ENCODE data around the gene TMCC3. TPM values are rescaled to one million over a fixed set of nuclear protein-coding genes. Genes with fewer than 3 reads are reported as not detected.

TMCC3 gene
- total RNA-seq, 1 experiment from 2014 or later: 0.92 TPM

- BruUV-seq (replicated peaks): no TSS peak
- no peaks in the 10 kb centered on the region for H3K27me3 ChIP-seq (ENCODE audit: control insufficient read depth, insufficient read depth, low read length)
- no peak for ATAC-seq
- intact Hi-C loops (cut with micrococcal nuclease; ENCODE audit: unreplicated experiment) (loop anchor here (5.0 kb wide), 1 partner anchor 403 kb away; no protein-coding TSS in a partner anchor), in situ Hi-C loops (cut with HindIII; ENCODE audit: low pct_unique_long_range_greater_than_20kb, low sequenced_read_pairs) (no loop called here)
- ChIA-PET CTCF (no interaction called here), POLR2A (no interaction called here)
- no peaks in the 10 kb centered on the region for H3K9me3 ChIP-seq (ENCODE audit: control insufficient read depth, insufficient read depth, low read depth, low read length)
- DNase-seq (ENCODE audit: low read depth, low spot score): no peak
- no peaks in the 10 kb centered on the region for H3K36me3 ChIP-seq (ENCODE audit: control insufficient read depth, insufficient read depth, low read length)
- no peak overlapping the region for H3K4me3 ChIP-seq (ENCODE audit: low read depth in 2 of 2, low read length in 2 of 2)
- H3K4me1 ChIP-seq (ENCODE audit: control insufficient read depth, insufficient read depth, low read length): no peaks in the 10 kb centered on the region
- no peak overlapping the region for H3K27ac ChIP-seq (ENCODE audit: low read length)
- TF ChIP-seq SIN3A (IDR thresholded peaks at IDR 0.05; ENCODE audit: borderline replicate concordance, insufficient read depth, low read depth, low read length) (no peak), TCF7L2 (IDR thresholded peaks at IDR 0.05; ENCODE audit: low read depth, low read length) (no peak), CTCF (IDR thresholded peaks at IDR 0.05) (no peak)
Observed at GRCh38 chr12:94534774-94535509, 115.4 kb downstream of the TMCC3 start.

GRCh38 chr12:94534278-94534677 lies 116.1 kb downstream of the TMCC3 start:
- ATAC-seq (no peak), DNase-seq (ENCODE audit: low read depth, low spot score) (no peak)
- intact Hi-C loops (cut with micrococcal nuclease; ENCODE audit: unreplicated experiment): loop anchor here (5.0 kb wide), 1 partner anchor 402 kb away; no protein-coding TSS in a partner anchor

More at GRCh38 chr12:94534278-94534677, 116.1 kb downstream of the TMCC3 start:
- Histone ChIP-seq H3K36me3 (ENCODE audit: control insufficient read depth, insufficient read depth, low read length) (no peaks in the 10 kb centered on the region), H3K27ac (ENCODE audit: low read length) (no peak overlapping the region), H3K27me3 (ENCODE audit: control insufficient read depth, insufficient read depth, low read length) (no peaks in the 10 kb centered on the region), H3K4me1 (ENCODE audit: control insufficient read depth, insufficient read depth, low read length) (no peaks in the 10 kb centered on the region), H3K4me3 (ENCODE audit: low read depth in 2 of 2, low read length in 2 of 2) (no peak overlapping the region), H3K9me3 (ENCODE audit: control insufficient read depth, insufficient read depth, low read depth, low read length) (no peaks in the 10 kb centered on the region)
- ChIA-PET POLR2A (no interaction called here), CTCF (no interaction called here)
- BruUV-seq (replicated peaks): no TSS peak
- TF ChIP-seq REST (IDR thresholded peaks at IDR 0.05; ENCODE audit: insufficient read depth in 1 of 2, low read depth in 2 of 2, low read length in 1 of 2) (no peak), CTCF (IDR thresholded peaks at IDR 0.05) (no peak), POLR2AphosphoS5 (IDR thresholded peaks at IDR 0.05; ENCODE audit: low read depth, low read length) (no peak), SIN3A (IDR thresholded peaks at IDR 0.05; ENCODE audit: borderline replicate concordance, insufficient read depth, low read depth, low read length) (no peak), TCF7L2 (IDR thresholded peaks at IDR 0.05; ENCODE audit: low read depth, low read length) (no peak)
- in situ Hi-C loops (cut with HindIII; ENCODE audit: low pct_unique_long_range_greater_than_20kb, low sequenced_read_pairs): no loop called here

Measured in Panc1 (cell line).